ENCODE data around the gene CLEC2D. TPM values are rescaled to one million over a fixed set of nuclear protein-coding genes. Genes with fewer than 3 reads are reported as not detected.
"Not testable (repeated sequence)": the region's sequence is repeated elsewhere in the genome, so short reads cannot be mapped to it uniquely, and the experiment has no call there.

Gene CLEC2D
- total RNA-seq, 2 experiments from 2014 or later = 277 to 282 TPM

DNA sequence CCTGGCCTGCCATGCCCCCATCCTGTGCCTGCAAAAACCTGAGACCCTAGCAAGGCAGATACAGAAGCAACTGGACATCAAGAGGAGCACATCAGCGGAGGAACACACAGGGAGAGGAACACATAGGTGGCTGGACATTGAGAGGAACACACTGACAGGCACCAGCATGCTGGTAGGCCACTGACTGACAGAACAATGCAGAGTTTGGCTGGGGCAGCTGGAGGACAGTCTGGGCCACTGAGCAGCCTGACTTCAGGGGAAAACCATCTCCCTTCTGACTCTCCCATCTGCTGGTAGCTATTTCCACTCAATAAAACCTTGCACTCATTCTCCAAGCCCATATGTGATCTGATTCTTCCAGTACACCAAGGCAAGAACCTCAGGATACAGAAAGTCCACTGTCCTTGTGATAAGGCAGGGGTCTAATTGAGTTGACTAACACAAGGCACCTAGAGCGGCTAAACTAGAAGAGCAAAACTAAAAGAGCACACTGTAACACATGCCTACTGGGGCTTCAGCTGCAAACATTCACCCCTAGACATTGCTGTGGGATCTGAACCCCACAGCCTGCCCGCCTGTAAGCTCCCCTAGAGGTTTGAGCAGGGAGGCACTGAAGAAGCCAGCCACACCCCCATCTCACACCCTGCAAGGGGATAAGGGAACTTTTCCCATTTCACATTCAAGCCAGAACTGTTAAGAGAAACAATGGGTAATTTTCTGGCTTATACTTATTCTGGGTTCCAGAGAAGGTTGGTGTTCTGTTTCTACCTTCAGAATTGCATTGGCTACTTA, 41.3 kb downstream of the CLEC2D start:
- peaks cover 41% of the 10 kb centered on the region for H3K4me1 Mint-ChIP-seq (ENCODE audit: low read depth)
- no peak overlapping the region for H3K4me3 Mint-ChIP-seq
- no peak for DNase-seq
- H3K27me3 Mint-ChIP-seq (ENCODE audit: low read depth) = no peaks in the 10 kb centered on the region
- ChIA-PET POLR2A (interaction anchor here (0.6 to 1.2 kb wide), 6 partner anchors 11 to 103 kb away, joined by 3 to 4 read pairs (median 4); partner anchors contain the start of gene CD69), CTCF (interaction anchor here (0.9 to 7.8 kb wide), 4 partner anchors 11 to 77 kb away, joined by 3 to 91 read pairs (median 6); no protein-coding TSS in a partner anchor)
- peaks cover 4% of the 10 kb centered on the region for H3K9me3 Mint-ChIP-seq (ENCODE audit: insufficient read depth)
- H3K27ac Mint-ChIP-seq = no peak overlapping the region
- peaks cover 28% of the 10 kb centered on the region for H3K36me3 Mint-ChIP-seq (ENCODE audit: low read depth)
- no peak for ATAC-seq

GRCh38 chr12:9711664-9712063, 42.2 kb downstream of the CLEC2D start:
- H3K36me3 Mint-ChIP-seq (ENCODE audit: low read depth) = peaks cover 26% of the 10 kb centered on the region
- H3K9me3 Mint-ChIP-seq (ENCODE audit: insufficient read depth) = peaks cover 3% of the 10 kb centered on the region
- no peak for ATAC-seq
- ChIA-PET POLR2A (interaction anchor here (0.9 to 1.2 kb wide), 4 partner anchors 11 to 63 kb away, joined by 3 to 4 read pairs (median 4); partner anchors contain the start of gene CD69), CTCF (interaction anchor here (0.9 to 7.8 kb wide), 4 partner anchors 10 to 78 kb away, joined by 3 to 91 read pairs (median 6); no protein-coding TSS in a partner anchor)
- no peak for DNase-seq
- no peaks in the 10 kb centered on the region for H3K27me3 Mint-ChIP-seq (ENCODE audit: low read depth)
- no peak overlapping the region for H3K27ac Mint-ChIP-seq
- no peak overlapping the region for H3K4me3 Mint-ChIP-seq
- H3K4me1 Mint-ChIP-seq (ENCODE audit: low read depth) = peaks cover 36% of the 10 kb centered on the region

DNA sequence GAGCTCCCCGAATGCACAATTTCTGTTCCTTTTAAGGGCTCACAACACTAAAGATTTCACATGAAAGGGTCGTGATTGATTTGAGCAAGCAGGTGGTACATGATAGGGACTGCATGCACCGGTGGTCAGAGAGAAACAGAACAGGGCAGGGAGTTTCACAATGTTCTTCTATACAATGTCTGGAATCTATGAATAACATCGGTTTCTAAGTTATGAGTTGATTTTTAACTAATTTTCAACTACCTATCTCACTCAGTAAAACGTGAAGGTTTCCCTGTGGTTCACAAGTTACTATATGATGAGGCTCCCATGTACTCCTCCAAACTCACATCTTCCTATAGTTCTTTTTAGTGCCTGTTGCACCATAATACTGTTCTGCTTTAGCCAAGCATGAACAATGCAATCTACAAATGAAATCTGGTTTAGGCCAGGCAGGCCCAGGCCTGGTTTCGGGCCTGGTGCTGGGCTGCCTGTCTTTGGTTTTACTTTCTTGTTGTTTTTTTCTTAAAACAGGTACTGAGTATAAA, 43.6 kb downstream of the CLEC2D start:
- CTCF ChIA-PET = interaction anchor here (1.2 to 7.8 kb wide), 2 partner anchors 30 to 79 kb away, joined by 5 to 91 read pairs; no protein-coding TSS in a partner anchor

GRCh38 chr12:9717070-9717925, 47.8 kb downstream of the CLEC2D start:
- Mint-ChIP-seq H3K27me3 (ENCODE audit: low read depth) (no peaks in the 10 kb centered on the region), H3K9me3 (ENCODE audit: insufficient read depth) (no peaks in the 10 kb centered on the region), H3K4me3 (no peak overlapping the region), H3K36me3 (ENCODE audit: low read depth) (peaks cover 11% of the 10 kb centered on the region), H3K4me1 (ENCODE audit: low read depth) (peaks cover 22% of the 10 kb centered on the region), H3K27ac (no peak overlapping the region)
- DNase-seq = no peak
- POLR2A ChIA-PET = interaction anchor here (0.7 to 1.3 kb wide), 5 partner anchors 8 to 44 kb away, joined by 3 to 4 read pairs (median 3); no protein-coding TSS in a partner anchor
- CTCF ChIA-PET = interaction anchor here (0.6 to 2.5 kb wide), 7 partner anchors 9 to 82 kb away, joined by 3 to 28 read pairs (median 5); no protein-coding TSS in a partner anchor
- ATAC-seq = no peak

More for the DNA sequence above, 43.6 kb downstream of the CLEC2D start:
- H3K4me3 Mint-ChIP-seq; POLR2A ChIA-PET; H3K27ac Mint-ChIP-seq; ATAC-seq; H3K9me3 Mint-ChIP-seq (ENCODE audit: insufficient read depth); DNase-seq; H3K27me3 Mint-ChIP-seq (ENCODE audit: low read depth): not testable (repeated sequence)
- Mint-ChIP-seq H3K4me1 (ENCODE audit: low read depth) (peaks cover 23% of the 10 kb centered on the region), H3K36me3 (ENCODE audit: low read depth) (peaks cover 18% of the 10 kb centered on the region)

GRCh38 chr12:9718968-9719367, 49.5 kb downstream of the CLEC2D start:
- peaks cover 18% of the 10 kb centered on the region for H3K36me3 Mint-ChIP-seq (ENCODE audit: low read depth)
- CTCF ChIA-PET = interaction anchor here (2.5 kb wide), 1 partner anchor 11 kb away, joined by 28 read pairs; no protein-coding TSS in a partner anchor
- no peak overlapping the region for H3K27ac Mint-ChIP-seq

DNA sequence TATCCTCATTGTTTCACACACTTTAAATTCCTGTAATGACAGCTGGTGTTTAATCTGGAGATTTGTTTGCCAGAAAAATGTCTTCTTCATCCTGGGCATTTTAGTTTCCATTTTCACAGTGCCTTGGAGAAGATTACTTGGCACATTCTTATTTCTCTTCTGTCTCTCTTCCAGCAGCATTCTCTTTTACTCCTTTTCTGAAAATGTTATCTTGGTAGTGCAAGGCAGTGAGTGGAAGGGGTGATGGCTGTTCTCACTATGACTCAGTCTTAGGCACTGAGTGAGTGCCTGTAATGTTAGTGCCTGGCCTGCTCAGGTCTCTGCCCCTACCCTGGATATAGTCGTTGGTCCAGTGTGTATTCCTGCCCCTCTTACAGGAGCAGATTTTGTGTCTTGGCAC, 50.3 kb downstream of the CLEC2D start:
- Mint-ChIP-seq H3K27me3 (ENCODE audit: low read depth) (no peaks in the 10 kb centered on the region), H3K27ac (no peak overlapping the region), H3K4me3 (no peak overlapping the region), H3K9me3 (ENCODE audit: insufficient read depth) (peaks cover 4% of the 10 kb centered on the region), H3K36me3 (ENCODE audit: low read depth) (peaks cover 21% of the 10 kb centered on the region), H3K4me1 (ENCODE audit: low read depth) (peaks cover 27% of the 10 kb centered on the region)
- POLR2A ChIA-PET = no interaction called here
- DNase-seq (no peak), ATAC-seq (no peak)
- CTCF ChIA-PET = no interaction called here

More at GRCh38 chr12:9718968-9719367, 49.5 kb downstream of the CLEC2D start:
- no peak for ATAC-seq
- no peak for DNase-seq
- Mint-ChIP-seq H3K27me3 (ENCODE audit: low read depth) (no peaks in the 10 kb centered on the region), H3K4me1 (ENCODE audit: low read depth) (peaks cover 25% of the 10 kb centered on the region), H3K9me3 (ENCODE audit: insufficient read depth) (no peaks in the 10 kb centered on the region), H3K4me3 (no peak overlapping the region)
- POLR2A ChIA-PET = no interaction called here

GRCh38 chr12:9721394-9722092, 52.0 kb downstream of the CLEC2D start:
- no peak for DNase-seq
- CTCF ChIA-PET = interaction anchor here (0.7 to 2.6 kb wide), 10 partner anchors 10 to 92 kb away, joined by 3 to 15 read pairs (median 4); partner anchors contain the start of gene CLECL1
- Mint-ChIP-seq H3K27me3 (ENCODE audit: low read depth) (no peaks in the 10 kb centered on the region), H3K27ac (no peak overlapping the region), H3K4me1 (ENCODE audit: low read depth) (peaks cover 26% of the 10 kb centered on the region), H3K9me3 (ENCODE audit: insufficient read depth) (peaks cover 4% of the 10 kb centered on the region), H3K4me3 (no peak overlapping the region), H3K36me3 (ENCODE audit: low read depth) (peaks cover 15% of the 10 kb centered on the region)
- no peak for ATAC-seq
- POLR2A ChIA-PET = interaction anchor here (1.2 kb wide), 1 partner anchor 13 kb away, joined by 5 read pairs; no protein-coding TSS in a partner anchor

DNA sequence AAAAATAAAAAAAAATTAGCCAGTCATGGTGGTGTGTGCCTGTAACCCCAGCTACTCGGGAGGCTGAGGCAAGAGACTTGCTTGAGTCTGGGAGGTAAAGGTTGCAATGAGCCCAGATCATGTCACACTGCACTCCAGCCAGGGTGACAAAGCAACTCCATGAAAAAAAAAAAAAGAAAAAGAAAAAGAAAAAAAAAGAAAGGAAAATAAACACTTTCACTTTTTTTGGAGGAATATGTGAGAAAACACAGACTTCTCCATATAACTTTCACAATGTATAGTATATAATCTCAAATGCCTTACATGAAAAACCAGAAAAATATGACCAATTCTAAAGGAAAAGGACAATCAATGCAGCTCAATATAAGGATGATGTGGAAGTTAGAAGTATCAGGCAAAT, 54.5 kb downstream of the CLEC2D start:
- Mint-ChIP-seq H3K4me3 (no peak overlapping the region), H3K27me3 (ENCODE audit: low read depth) (no peaks in the 10 kb centered on the region), H3K9me3 (ENCODE audit: insufficient read depth) (peaks cover 4% of the 10 kb centered on the region), H3K36me3 (ENCODE audit: low read depth) (peaks cover 18% of the 10 kb centered on the region), H3K27ac (no peak overlapping the region), H3K4me1 (ENCODE audit: low read depth) (peaks cover 26% of the 10 kb centered on the region)
- ChIA-PET POLR2A (no interaction called here), CTCF (interaction anchor here (0.9 to 1.7 kb wide), 4 partner anchors 16 to 73 kb away, joined by 3 to 17 read pairs (median 4); no protein-coding TSS in a partner anchor)
- no peak for ATAC-seq
- DNase-seq = no peak

- no peak for ATAC-seq
- peaks cover 26% of the 10 kb centered on the region for H3K4me1 Mint-ChIP-seq (ENCODE audit: low read depth)
- ChIA-PET POLR2A (interaction anchor here (1.0 to 1.4 kb wide), 3 partner anchors 15 to 77 kb away, joined by 3 to 4 read pairs (median 4); no protein-coding TSS in a partner anchor), CTCF (interaction anchor here (0.9 to 2.5 kb wide), 6 partner anchors 10 to 72 kb away, joined by 3 to 17 read pairs (median 4); no protein-coding TSS in a partner anchor)
- peaks cover 4% of the 10 kb centered on the region for H3K9me3 Mint-ChIP-seq (ENCODE audit: insufficient read depth)
- H3K36me3 Mint-ChIP-seq (ENCODE audit: low read depth) = peaks cover 18% of the 10 kb centered on the region
- no peak for DNase-seq
- H3K27ac Mint-ChIP-seq = no peak overlapping the region
- no peaks in the 10 kb centered on the region for H3K27me3 Mint-ChIP-seq (ENCODE audit: low read depth)
- H3K4me3 Mint-ChIP-seq = no peak overlapping the region
Measured at GRCh38 chr12:9725213-9725870, 55.8 kb downstream of the CLEC2D start.

- Mint-ChIP-seq H3K27me3 (ENCODE audit: low read depth) (no peaks in the 10 kb centered on the region), H3K36me3 (ENCODE audit: low read depth) (peaks cover 15% of the 10 kb centered on the region), H3K27ac (no peak overlapping the region), H3K4me3 (no peak overlapping the region), H3K9me3 (ENCODE audit: insufficient read depth) (peaks cover 7% of the 10 kb centered on the region), H3K4me1 (ENCODE audit: low read depth) (peaks cover 35% of the 10 kb centered on the region)
- ChIA-PET CTCF (no interaction called here), POLR2A (interaction anchor here (0.7 kb wide), 1 partner anchor 122 kb away, joined by 3 read pairs; no protein-coding TSS in a partner anchor)
- no peak for DNase-seq
- no peak for ATAC-seq
Measured at GRCh38 chr12:9727813-9728212, 58.3 kb downstream of the CLEC2D start.
